Glutamatergic neuron (in vitro differentiated cells): ENCODE results near the gene BICRAL. TPM values are rescaled to one million over a fixed set of nuclear protein-coding genes. Genes with fewer than 3 reads are reported as not detected.
"Not testable (repeated sequence)": the region's sequence is repeated elsewhere in the genome, so short reads cannot be mapped to it uniquely, and the experiment has no call there.

Experiments used
- DNase-seq: peaks from one replicate; pipeline ENCODE4 v3.0.0; 2022
- H3K27ac Mint-ChIP-seq: one replicate; pipeline ENCODE4 v1.8.0; 2020; ENCODE audit warnings: mild to moderate bottlenecking, mixed read lengths, inconsistent platforms; ENCODE audit not compliant: unreplicated experiment
- H3K27me3 Mint-ChIP-seq: one replicate; pipeline ENCODE4 v1.8.0; 2020; ENCODE audit warnings: mild to moderate bottlenecking, moderate library complexity, mixed read lengths, inconsistent platforms; ENCODE audit not compliant: unreplicated experiment
- H3K36me3 Mint-ChIP-seq: one replicate; pipeline ENCODE4 v1.8.0; 2020; ENCODE audit warnings: mild to moderate bottlenecking, mixed read lengths, inconsistent platforms; ENCODE audit not compliant: unreplicated experiment
- H3K4me1 Mint-ChIP-seq: one replicate; pipeline ENCODE4 v1.8.0; 2020; ENCODE audit warnings: mild to moderate bottlenecking, low read depth, mixed read lengths, inconsistent platforms; ENCODE audit not compliant: unreplicated experiment
- H3K4me3 Mint-ChIP-seq: one replicate; pipeline ENCODE4 v1.8.0; 2020; ENCODE audit warnings: mild to moderate bottlenecking, mixed read lengths, inconsistent platforms; ENCODE audit not compliant: unreplicated experiment
- H3K9me3 Mint-ChIP-seq: one replicate; pipeline ENCODE4 v1.8.0; 2020; ENCODE audit warnings: mild to moderate bottlenecking, moderate library complexity, mixed read lengths, inconsistent platforms; ENCODE audit not compliant: unreplicated experiment
- CTCF ChIP-seq: fragments of 200-600 bp; sonication (generic); IDR thresholded peaks from one replicate; pipeline ENCODE4 v1.5.0; 2021; ENCODE audit not compliant: partially characterized antibody, unreplicated experiment
- long read RNA-seq: library from polyadenylated mRNA; unstranded; transcript quantifications from one replicate; pipeline ENCODE4 v2.0.0, GENCODE V29; 2020; ENCODE audit not compliant: unreplicated experiment
- total RNA-seq: library from RNA; stranded (reverse); fragmentation: NEBNext Ultra II Directional; extraction: Animal tissue kit (Norgen Biotek cat#: 25700); gene quantifications from one replicate; pipeline ENCODE4 v1.2.1, GENCODE V29; 2021; ENCODE audit not compliant: unreplicated experiment

The BICRAL gene
- total RNA-seq, result 11.0 TPM
- long read RNA-seq, result 0 reads

- Mint-ChIP-seq H3K27ac (peak within 1 kb of the TSS; percentile 99), H3K27me3 (peaks cover 11% of the 10 kb centered on the region), H3K9me3 (peaks cover 16% of the 10 kb centered on the region), H3K36me3 (no peaks in the 10 kb centered on the region), H3K4me3 (peak within 1 kb of the TSS; percentile 94), H3K4me1 (peaks cover 9% of the 10 kb centered on the region)
- TF ChIP-seq CTCF, result no peak
- DNase-seq, result peak; percentile 78
Observed at GRCh38 chr6:42781796-42782688, at the start of gene BICRAL. TSS of gene BICRAL (plus strand) at chr6:42782052. CDS start at chr6:42822023, 39,971 bp downstream.

GRCh38 chr6:42733867-42734481, 47.9 kb upstream of the BICRAL start:
- H3K27me3 Mint-ChIP-seq, H3K27ac Mint-ChIP-seq, H3K4me1 Mint-ChIP-seq, H3K4me3 Mint-ChIP-seq, H3K36me3 Mint-ChIP-seq, H3K9me3 Mint-ChIP-seq, DNase-seq: not testable (repeated sequence)

GRCh38 chr6:42735976-42736375, 45.9 kb upstream of the BICRAL start:
- DNase-seq, result no peak
- TF ChIP-seq CTCF, result no peak
- no peak overlapping the region for H3K4me3 Mint-ChIP-seq
- no peaks in the 10 kb centered on the region for H3K4me1 Mint-ChIP-seq
- H3K36me3 Mint-ChIP-seq, result no peaks in the 10 kb centered on the region
- H3K27me3 Mint-ChIP-seq, result no peaks in the 10 kb centered on the region
- H3K9me3 Mint-ChIP-seq, result no peaks in the 10 kb centered on the region
- H3K27ac Mint-ChIP-seq, result no peak overlapping the region

- Mint-ChIP-seq H3K27ac (no peak overlapping the region), H3K27me3 (peaks cover 4% of the 10 kb centered on the region), H3K36me3 (no peaks in the 10 kb centered on the region)
Observed at GRCh38 chr6:42740725-42741124, 41.1 kb upstream of the BICRAL start.

More at GRCh38 chr6:42740725-42741124, 41.1 kb upstream of the BICRAL start:
- no peak for DNase-seq
- H3K4me3 Mint-ChIP-seq, result no peak overlapping the region
- peaks cover 9% of the 10 kb centered on the region for H3K4me1 Mint-ChIP-seq
- no peak for TF ChIP-seq CTCF
- H3K9me3 Mint-ChIP-seq, result peaks cover 1% of the 10 kb centered on the region
